ENCODE measurements around the gene INPP5E. TPM values are rescaled to one million over a fixed set of nuclear protein-coding genes. Genes with fewer than 3 reads are reported as not detected.
A peak's percentile ranks its signal among the peaks of the same experiment; 100 is the strongest.

Gene INPP5E
- total RNA-seq, 1 donor from 2014 or later: 16.7 TPM

GRCh38 chr9:136444102-136444501 lies 4.5 kb upstream of the INPP5E start:
- peaks cover 51% of the 10 kb centered on the region for H3K36me3 Mint-ChIP-seq (ENCODE audit: unreplicated experiment)
- no peak overlapping the region for H3K4me3 Mint-ChIP-seq (ENCODE audit: unreplicated experiment)
- no peaks in the 10 kb centered on the region for H3K27me3 Mint-ChIP-seq (ENCODE audit: unreplicated experiment)
- H3K27ac Mint-ChIP-seq (ENCODE audit: unreplicated experiment): no peak overlapping the region
- peaks cover 4% of the 10 kb centered on the region for H3K4me1 Mint-ChIP-seq (ENCODE audit: unreplicated experiment)
- no peaks in the 10 kb centered on the region for H3K9me3 Mint-ChIP-seq (ENCODE audit: unreplicated experiment)
- no peak for DNase-seq (ENCODE audit: extremely low spot score, unreplicated experiment)
- no peak for TF ChIP-seq CTCF (IDR thresholded peaks at IDR 0.05)

- no peak for TF ChIP-seq CTCF (IDR thresholded peaks at IDR 0.05)
- H3K27ac Mint-ChIP-seq (ENCODE audit: unreplicated experiment): no peak overlapping the region
- no peaks in the 10 kb centered on the region for H3K9me3 Mint-ChIP-seq (ENCODE audit: unreplicated experiment)
- H3K4me3 Mint-ChIP-seq (ENCODE audit: unreplicated experiment): no peak overlapping the region
- DNase-seq (ENCODE audit: extremely low spot score, unreplicated experiment): no peak
- peaks cover 4% of the 10 kb centered on the region for H3K4me1 Mint-ChIP-seq (ENCODE audit: unreplicated experiment)
- no peaks in the 10 kb centered on the region for H3K27me3 Mint-ChIP-seq (ENCODE audit: unreplicated experiment)
- peaks cover 47% of the 10 kb centered on the region for H3K36me3 Mint-ChIP-seq (ENCODE audit: unreplicated experiment)
These were observed 4.0 kb upstream of the INPP5E start for GRCh38 chr9:136443687-136444086.

- Mint-ChIP-seq H3K27ac (ENCODE audit: unreplicated experiment) (peak overlapping the region; percentile 35), H3K9me3 (ENCODE audit: unreplicated experiment) (no peaks in the 10 kb centered on the region), H3K27me3 (ENCODE audit: unreplicated experiment) (no peaks in the 10 kb centered on the region), H3K4me1 (ENCODE audit: unreplicated experiment) (peaks cover 8% of the 10 kb centered on the region), H3K36me3 (ENCODE audit: unreplicated experiment) (peaks cover 46% of the 10 kb centered on the region), H3K4me3 (ENCODE audit: unreplicated experiment) (no peak overlapping the region)
- DNase-seq (ENCODE audit: extremely low spot score, unreplicated experiment): no peak
- TF ChIP-seq CTCF (IDR thresholded peaks at IDR 0.05): no peak
These were observed 3.4 kb upstream of the INPP5E start for GRCh38 chr9:136443087-136443486.

- H3K4me1 Mint-ChIP-seq (ENCODE audit: unreplicated experiment): peaks cover 16% of the 10 kb centered on the region
- no peaks in the 10 kb centered on the region for H3K27me3 Mint-ChIP-seq (ENCODE audit: unreplicated experiment)
- no peak overlapping the region for H3K4me3 Mint-ChIP-seq (ENCODE audit: unreplicated experiment)
- H3K27ac Mint-ChIP-seq (ENCODE audit: unreplicated experiment): no peak overlapping the region
- no peak for DNase-seq (ENCODE audit: extremely low spot score, unreplicated experiment)
- peaks cover 40% of the 10 kb centered on the region for H3K36me3 Mint-ChIP-seq (ENCODE audit: unreplicated experiment)
- no peaks in the 10 kb centered on the region for H3K9me3 Mint-ChIP-seq (ENCODE audit: unreplicated experiment)
- no peak for TF ChIP-seq CTCF (IDR thresholded peaks at IDR 0.05)
These were observed 2.6 kb upstream of the INPP5E start for GRCh38 chr9:136442265-136442664.

- peaks cover 21% of the 10 kb centered on the region for H3K4me1 Mint-ChIP-seq (ENCODE audit: unreplicated experiment)
- no peaks in the 10 kb centered on the region for H3K27me3 Mint-ChIP-seq (ENCODE audit: unreplicated experiment)
- TF ChIP-seq CTCF (IDR thresholded peaks at IDR 0.05): no peak
- H3K27ac Mint-ChIP-seq (ENCODE audit: unreplicated experiment): no peak overlapping the region
- DNase-seq (ENCODE audit: extremely low spot score, unreplicated experiment): no peak
- H3K36me3 Mint-ChIP-seq (ENCODE audit: unreplicated experiment): peaks cover 41% of the 10 kb centered on the region
- no peaks in the 10 kb centered on the region for H3K9me3 Mint-ChIP-seq (ENCODE audit: unreplicated experiment)
- H3K4me3 Mint-ChIP-seq (ENCODE audit: unreplicated experiment): no peak overlapping the region
These were observed 2.1 kb upstream of the INPP5E start for GRCh38 chr9:136441681-136442245.
